Gastrocnemius medialis (tissue), 4 donors: ENCODE results near the gene MPRIP.
"Not testable (repeated sequence)": the region's sequence is repeated elsewhere in the genome, so short reads cannot be mapped to it uniquely, and the experiment has no call there.

ENCODE experiments used
- CTCF ChIP-seq, 5 experiments: fragments of 450-650 bp in 3 of 5; fragments of 200-600 bp in 2 of 5; sonication (generic) in 2 of 5; IDR thresholded peaks in 4 of 5; conservative IDR thresholded peaks in 1 of 5; 1 replicate in 4 of 5; 2 replicates in 1 of 5; pipeline ENCODE4 v1.5.1; 2016 to 2019; ENCODE audit warnings: antibody characterized with exemption in 5 of 5, mild to moderate bottlenecking in 3 of 5, moderate library complexity in 3 of 5
- POLR2A ChIP-seq, 2 donors: fragments of 450-650 bp; IDR thresholded peaks; one replicate each; pipeline ENCODE4 v1.6.1; 2017; ENCODE audit warnings: antibody characterized with exemption in 2 of 2, mild to moderate bottlenecking in 2 of 2, moderate library complexity in 2 of 2

- not testable (repeated sequence) for TF ChIP-seq POLR2A (IDR thresholded peaks at IDR 0.05); CTCF (IDR thresholded peaks at IDR 0.05 in 4 of 5, conservative IDR thresholded peaks at IDR 0.05 in 1 of 5)
These were observed 153.2 kb downstream of the MPRIP start for GRCh38 chr17:17195466-17195865.
